Stimulated activated CD4-positive, alpha-beta T cell treated with anti-CD3 and anti-CD28 coated beads, Interleukin-4, amount 100 ng/mL, for 24 hours (primary cell): ENCODE data around the gene TMEM190.
A peak's percentile ranks its signal among the peaks of the same experiment; 100 is the strongest.

Experiments used
- DNase-seq: peaks from one replicate; pipeline ENCODE4 v3.0.0-alpha.2; 2020

The TMEM190 gene

DNA sequence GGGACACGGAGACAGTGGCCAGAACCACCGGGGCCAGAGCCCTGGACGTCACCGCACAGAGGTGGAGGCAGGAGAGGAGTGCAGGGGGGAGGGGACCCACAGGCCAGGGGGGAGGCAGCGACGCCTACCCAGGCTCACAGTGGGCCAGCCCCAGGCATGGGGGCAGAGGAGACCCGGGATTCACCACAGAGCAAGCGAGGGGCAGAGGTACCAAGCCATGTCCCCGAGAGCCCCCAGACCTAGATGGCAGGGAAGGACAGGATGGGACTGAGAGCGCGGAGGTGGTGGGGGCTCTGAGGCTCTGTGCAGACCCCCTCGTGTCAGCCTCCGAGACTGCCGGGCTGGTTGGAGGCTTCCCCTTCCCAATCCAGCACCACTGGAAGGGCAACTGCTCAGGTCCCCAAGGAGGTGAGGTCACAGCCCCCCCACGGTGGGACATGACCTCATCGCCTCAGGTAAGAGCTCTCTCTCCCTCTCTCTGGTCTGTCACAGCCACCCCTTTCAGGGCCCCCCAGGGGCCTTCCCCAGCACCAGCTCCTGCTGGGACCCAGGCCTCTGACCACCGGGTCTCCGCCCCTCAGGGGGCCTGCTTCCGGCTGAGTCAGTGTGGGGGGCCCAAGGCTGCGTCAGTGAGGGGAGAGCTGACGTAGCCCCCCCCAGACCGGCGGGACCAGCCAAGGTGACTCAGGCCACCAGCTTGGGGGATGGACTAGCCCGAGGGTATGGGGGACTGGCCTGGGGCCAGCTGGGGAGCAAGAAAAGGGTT is 4.1 kb upstream of the TMEM190 start:
- no peak for DNase-seq

DNA sequence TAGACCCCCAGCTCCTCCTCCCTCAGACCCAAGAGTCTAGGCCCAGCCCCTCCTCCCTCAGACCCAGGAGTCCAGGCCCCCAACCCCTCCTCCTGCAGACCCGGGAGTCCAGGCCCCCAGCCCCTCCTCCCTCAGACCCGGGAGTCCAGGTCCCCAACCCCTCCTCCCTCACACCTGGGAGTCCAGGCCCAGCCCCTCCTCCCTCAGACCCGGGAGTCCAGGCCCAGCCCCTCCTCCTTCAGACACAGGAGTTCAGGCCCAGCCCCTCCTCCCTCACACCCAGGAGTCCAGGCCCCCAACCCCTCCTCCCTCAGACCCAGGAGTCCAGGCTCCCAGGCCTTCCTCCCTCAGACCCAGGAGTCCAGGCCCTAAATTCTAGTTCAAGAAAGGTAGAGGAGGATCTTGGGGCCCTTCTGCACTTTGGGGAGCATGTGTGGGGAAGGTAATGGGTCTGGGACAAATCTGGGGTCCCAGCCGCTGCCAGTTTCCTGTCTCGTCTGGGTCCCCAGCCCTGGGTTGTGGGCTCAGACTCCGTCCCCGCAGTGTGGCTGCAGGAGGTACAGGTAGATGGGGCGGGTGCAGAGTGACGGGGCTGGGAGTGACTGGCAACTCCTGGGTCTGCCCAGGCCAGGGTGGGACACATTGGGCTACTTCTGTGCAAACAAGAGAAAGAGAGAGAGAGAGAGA is 3.2 kb upstream of the TMEM190 start:
- no peak for DNase-seq

DNA sequence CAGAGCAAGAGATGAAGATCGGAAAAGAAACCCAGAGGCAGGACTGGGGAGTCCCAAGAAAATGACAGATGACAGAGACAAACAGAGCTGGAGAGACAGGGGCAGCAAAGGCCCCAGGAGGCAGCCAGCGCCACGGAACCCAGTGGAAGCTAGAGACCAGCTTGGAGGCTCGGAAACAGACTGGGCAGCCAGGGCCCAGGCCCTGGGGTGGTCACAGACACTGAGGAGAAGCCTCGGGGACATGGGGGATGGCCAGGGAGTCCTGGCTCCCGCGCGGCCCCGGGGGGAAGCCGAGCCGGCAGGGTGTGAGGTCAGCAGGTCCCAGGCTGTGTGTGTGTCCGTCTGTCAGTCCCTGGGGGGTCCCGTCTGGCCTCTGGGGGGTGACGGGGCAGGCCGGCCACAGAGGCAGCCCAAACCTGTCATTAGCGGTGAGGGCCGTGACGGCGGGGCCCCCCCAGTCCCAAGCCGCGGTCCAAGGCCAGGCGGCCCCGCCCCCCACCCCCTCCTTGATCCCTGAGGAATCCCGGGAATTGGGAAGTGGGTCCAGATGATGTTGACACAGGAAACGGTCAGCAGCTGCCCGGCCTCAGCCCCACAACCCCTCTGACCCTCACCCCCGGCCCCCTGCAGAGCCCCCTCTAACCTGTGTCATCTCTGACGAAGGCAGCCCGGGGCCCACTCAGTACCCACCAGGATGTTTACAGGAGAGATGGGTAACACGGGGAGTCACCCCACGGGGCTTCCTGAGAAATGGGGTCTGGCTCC is 2.5 kb upstream of the TMEM190 start:
- DNase-seq, result no peak

DNA sequence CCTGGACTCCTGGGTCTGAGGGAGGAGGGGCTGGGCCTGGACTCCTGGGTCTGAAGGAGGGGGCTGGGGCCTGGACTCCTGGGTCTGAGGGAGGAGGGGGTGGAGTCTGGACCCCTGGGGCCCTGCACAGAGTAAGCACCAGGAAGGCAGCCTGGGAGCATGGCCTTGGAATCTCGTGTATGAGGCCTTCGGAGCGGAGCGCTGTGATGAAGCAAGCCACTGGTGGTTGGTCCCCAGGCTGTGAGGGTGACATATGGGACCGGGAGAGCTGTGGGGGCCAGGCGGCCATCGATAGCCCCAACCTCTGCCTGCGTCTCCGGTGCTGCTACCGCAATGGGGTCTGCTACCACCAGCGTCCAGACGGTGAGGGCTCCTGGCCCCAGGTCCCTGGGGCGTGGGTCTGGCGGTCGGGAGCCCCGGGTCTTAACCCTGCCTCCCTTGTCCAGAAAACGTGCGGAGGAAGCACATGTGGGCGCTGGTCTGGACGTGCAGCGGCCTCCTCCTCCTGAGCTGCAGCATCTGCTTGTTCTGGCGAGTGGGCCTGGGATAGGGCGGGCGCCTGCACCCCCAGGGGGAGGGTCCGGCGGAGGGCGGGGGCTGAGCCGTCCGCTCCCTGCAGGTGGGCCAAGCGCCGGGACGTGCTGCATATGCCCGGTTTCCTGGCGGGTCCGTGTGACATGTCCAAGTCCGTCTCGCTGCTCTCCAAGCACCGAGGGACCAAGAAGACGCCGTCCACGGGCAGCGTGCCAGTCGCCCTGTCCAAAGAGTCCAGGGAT is 918 bp downstream of the TMEM190 start:
- DNase-seq, result no peak

DNA sequence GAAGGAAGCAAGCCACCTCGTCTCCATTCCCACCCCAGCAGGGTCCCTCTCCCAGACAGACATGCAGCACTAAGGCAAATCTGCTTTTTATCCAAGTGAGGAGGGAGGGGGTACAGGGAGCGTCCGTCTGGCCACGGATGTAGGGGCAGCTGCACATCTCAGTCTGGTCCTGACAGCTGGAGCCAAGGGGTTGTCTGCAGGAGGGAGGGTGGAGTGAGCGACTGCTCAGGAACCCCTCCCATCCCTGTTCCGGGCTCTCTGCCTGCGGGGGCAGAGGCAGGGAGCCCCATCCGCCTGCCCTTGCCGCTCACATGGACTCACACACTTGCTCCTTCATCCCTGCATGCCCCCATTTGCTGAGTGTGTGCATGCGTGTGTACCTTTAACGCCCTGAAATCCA is 2.5 kb downstream of the TMEM190 start:
- DNase-seq, result no peak

DNA sequence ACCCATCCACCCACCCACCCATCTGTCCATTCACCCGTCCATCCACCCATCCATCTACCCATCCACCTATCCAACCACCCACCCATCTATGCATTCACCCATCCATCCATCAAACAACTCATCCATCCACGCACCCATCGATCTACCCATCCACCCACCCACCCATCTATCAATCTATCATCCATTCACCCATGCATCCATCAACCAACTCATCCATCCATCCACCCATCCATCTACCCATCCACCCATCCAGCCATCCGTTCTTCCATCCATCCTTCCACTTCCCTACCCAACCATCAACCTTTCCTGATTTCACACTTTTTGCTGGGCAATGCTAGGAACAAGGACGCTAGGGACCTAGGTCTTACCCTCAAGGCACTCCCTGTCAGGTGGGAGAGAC is 5.4 kb downstream of the TMEM190 start:
- DNase-seq, result no peak

DNA sequence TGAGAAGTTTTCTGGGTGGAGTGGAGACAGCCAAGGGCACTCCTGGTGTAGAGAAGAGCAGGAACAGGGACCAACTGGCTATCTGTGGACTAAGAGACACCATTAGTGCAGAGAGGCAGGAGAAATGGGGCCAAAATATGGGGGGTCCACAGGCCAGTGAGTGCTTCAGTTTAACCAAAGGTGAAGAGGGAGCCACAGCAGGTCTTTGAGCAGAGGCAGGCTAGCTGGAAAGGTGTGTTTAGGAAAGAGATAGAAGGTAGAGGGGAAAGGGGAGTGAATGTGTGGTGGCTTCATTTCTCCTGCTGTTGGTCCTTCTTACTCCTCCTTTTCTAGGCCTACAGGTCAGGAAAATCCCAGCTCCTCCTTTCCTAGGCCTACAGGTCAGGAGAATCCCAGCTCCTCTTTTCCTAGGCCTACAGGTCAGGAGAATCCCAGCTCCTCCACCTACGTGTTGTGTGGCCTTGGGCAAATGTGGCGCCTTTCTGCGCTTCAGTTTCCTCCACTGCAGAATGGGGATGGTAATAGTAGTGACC is 6.0 kb downstream of the TMEM190 start:
- no peak for DNase-seq

DNA sequence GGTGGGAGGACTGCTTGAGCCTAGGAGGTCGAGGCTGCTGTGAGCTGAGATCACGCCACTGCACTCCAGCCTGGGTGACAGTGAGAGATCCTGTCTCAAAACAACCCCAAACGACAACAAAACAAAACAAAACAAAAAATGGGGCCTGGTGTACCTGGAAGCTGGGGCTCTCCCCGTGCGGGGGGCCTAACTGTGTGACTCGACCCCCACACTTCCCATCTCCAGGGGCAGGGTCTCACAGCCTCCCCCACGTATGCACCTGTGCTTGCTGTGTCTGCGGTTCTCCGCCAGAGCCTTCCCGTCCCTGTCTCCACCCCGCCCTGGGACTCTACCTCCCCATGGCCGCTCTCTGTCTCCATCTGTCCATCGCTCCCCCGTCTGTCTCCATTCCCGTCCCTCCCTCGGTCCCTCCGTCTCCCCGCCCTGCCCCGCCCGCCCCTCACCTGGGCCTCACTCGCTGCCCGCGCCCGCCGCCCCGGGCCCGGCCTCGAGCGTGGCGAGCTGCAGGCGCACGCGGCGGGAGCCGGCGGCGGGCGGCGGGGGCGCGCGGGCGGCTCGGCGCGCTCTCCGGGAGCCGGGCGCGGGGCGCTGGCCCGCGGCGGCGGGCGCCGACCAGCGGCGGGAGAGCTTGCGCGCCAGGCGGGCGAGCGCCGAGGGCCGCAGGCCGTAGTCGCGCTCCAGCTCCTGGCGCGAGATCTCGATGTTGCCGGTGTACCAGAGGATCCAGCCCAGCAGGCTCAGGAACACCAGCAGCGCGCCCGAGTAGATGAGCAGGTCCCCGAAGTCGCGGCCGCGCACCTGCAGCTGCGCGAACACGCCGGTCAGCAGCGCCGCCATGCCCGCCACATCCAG is 6.9 kb downstream of the TMEM190 start:
- peak; percentile 50 for DNase-seq

DNA sequence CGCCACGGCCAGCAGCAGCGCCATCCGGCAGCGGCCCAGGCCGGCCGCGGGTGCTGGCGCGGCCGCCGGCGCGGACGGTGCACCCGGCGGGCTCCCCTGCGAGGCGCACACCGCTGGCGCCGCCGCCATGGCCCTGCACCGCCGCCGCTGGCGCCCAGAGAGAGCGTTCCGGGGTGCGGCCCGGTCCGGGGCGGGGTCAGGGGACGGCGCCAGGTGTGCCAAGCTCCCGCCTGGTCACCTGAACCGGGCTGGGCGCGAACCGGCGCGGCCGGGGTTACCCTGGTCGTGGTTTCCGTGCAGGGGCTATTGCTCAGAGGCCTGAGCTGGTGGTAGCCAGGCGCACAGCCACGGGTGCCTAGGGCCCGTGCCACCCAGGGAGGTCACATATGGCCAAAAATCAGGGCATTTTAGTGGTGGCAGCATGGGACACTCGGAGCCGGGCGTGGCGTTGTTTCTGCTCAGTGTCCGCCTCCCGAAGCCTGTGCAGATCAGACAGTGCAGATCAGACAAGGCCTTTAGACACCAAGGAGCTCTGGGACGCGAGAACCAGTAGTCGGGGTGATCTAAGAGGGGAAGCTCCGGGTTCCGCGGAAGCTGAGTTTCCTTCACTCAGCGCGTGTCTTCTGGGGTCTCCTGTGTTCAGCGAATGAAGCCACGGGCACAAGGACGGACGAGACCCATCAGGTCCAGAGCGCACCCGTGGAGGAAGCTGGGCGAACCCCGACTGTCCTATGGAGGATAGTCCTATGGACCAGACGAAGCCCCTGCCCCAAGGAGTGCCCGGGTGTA is 7.7 kb downstream of the TMEM190 start, which contains the start of gene TMEM238:
TMEM238 (minus strand) TSS at position 162 of the 789 bp plus-strand sequence; CDS start at position 129, 33 bp downstream.
- DNase-seq, result peak; percentile 44

DNA sequence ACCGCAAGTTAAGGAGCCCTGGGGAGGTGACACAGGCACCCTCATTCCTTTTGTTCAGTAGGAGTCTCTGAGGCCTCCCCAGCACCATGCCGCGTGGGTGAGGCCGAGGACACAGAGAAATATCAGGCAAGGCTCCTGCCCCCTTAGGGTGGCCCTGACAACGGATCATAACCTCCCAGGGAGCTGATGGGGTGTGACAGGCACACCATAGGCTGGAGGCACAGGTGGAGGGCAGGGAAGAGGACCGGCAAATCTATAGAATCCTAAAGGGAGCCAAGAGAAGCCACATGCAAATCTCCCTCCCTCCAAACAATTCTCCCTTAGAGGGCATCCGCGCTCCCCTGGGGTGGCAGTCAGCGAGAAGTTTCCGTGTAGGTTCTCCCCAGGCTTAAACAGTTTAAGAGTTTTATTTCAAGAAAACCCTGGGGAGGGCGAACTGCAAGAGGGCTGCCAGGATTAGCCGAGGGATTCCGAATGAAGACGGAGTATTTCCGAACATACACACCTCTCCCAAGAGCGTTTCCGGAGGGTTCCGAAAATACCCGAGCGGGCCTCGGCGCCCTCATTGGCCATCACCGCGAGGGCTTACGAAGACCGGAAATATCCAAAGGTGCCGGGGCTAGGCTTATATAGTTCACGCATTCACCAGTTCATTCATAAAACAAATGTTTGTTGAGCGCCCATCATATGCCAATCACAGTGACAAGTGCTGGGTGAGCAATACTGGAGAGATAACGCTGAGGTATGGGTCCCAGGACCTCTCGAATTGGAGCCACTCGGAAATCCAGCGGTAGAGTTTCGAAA is 8.5 kb downstream of the TMEM190 start:
- DNase-seq, result peak; percentile 97

DNA sequence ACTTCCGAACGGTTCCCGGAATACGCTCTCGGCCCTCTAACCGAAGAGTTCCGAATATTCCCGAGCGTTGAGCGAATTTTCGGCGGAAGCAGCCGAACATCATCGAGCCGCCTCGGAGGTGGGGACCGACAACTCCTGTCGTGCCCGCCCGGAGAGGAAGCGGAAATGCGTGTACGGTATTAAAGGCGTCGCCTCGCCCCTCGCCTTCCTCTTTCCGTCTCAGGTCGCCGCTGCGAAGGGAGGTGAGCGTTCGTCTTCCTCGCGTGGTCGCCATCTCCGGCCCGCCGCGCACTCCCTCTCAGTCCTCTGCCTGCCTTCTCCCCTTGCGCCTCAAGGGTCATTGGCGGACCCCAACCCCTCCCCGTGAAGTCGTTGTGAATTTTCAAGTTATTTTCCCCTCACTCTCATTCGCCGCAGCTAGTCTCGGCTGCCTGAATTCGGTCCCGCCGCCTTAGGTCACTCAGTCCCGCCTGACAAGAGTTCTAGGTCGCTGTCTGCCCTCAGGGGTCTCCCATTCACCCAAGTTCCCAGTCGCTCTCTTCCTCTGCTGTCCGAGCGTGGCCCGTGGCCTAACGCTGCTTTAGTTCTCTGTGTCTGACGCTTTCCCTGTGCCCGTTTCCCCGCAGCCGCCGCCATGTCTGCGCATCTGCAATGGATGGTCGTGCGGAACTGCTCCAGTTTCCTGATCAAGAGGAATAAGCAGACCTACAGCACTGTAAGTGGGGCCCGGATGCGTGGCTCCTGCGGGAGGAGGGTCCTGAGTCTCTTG is 9.3 kb downstream of the TMEM190 start, which contains the start of gene RPL28:
RPL28 (plus strand) TSS at position 209 of the 769 bp plus-strand sequence; CDS start at position 635, 426 bp downstream.
- peak; percentile 99 for DNase-seq

DNA sequence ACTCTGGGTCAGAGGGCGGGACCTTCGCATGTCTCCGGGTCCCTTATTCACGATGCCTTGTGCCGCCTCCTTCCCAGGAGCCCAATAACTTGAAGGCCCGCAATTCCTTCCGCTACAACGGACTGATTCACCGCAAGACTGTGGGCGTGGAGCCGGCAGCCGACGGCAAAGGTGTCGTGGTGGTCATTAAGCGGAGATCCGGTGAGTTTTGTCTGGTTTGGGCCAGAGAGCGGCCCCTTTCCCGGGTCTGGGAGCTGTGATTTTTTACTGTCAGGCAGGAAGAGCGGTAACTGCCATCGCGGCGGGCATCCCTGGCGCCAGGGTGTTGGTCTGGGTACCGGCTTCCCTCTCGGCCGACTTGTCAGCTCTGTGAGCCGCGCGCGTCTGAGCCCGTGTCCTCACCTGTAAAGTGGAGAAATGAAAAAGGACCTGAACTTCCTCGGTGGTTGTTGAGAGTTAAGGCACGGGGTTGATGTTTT is 9.9 kb downstream of the TMEM190 start:
- no peak for DNase-seq

DNA sequence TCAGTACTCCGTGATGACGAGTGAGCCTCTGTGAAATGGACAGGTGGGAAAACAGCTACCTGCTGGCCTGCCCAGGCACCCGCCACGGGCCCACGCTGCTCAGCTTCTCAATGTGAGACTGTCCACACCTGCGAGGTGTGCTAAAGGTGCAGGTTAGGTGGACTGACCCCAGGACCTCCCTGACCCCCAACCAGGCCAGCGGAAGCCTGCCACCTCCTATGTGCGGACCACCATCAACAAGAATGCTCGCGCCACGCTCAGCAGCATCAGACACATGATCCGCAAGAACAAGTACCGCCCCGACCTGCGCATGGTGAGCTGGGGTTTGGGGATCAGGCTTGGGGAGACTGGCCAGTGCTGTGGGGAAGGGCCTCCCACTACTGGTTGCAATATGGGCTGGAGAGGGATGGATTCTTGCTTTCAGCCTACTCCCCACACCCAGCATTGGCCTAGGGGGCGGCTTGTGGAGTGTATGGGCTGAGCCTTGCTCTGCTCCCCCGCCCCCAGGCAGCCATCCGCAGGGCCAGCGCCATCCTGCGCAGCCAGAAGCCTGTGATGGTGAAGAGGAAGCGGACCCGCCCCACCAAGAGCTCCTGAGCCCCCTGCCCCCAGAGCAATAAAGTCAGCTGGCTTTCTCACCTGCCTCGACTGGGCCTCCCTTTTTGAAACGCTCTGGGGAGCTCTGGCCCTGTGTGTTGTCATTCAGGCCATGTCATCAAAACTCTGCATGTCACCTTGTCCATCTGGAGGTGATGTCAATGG is 11.3 kb downstream of the TMEM190 start:
- no peak for DNase-seq

DNA sequence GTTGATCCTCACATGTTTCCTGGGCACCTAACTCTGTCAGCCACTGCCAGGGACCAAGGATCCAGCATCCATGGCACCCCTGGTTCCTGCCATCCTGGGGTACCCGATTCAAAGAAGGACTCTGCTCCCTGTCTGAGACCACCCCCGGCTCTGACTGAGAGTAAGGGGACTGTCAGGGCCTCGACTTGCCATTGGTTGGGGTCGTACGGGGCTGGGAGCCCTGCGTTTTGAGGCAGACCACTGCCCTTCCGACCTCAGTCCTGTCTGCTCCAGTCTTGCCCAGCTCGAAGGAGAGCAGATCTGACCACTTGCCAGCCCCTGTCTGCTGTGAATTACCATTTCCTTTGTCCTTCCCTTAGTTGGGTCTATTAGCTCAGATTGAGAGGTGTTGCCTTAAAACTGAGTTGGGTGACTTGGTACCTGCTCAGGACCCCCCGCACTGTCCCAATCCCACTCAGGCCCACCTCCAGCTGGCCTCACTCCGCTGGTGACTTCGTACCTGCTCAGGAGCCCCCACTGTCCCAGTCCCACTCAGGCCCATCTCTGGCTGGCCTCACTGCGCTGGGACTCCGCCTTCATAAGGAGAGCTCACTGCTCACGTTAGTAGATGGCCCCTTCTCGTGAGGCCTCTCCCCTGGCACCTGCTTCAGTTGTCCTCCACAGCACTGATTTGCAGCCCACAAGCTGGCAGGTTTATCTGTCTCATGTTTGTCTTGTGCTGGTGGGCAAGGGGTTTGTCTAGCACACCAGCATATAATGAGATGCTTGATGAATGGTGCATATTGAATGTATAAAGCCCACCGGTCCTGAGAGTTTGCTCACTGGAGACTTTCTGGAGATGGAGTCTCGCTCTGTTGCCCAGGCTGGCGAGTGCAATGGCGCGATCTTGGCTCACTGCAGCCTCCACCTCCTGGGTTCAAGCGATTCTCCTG is 13.0 kb downstream of the TMEM190 start:
- DNase-seq, result no peak

DNA sequence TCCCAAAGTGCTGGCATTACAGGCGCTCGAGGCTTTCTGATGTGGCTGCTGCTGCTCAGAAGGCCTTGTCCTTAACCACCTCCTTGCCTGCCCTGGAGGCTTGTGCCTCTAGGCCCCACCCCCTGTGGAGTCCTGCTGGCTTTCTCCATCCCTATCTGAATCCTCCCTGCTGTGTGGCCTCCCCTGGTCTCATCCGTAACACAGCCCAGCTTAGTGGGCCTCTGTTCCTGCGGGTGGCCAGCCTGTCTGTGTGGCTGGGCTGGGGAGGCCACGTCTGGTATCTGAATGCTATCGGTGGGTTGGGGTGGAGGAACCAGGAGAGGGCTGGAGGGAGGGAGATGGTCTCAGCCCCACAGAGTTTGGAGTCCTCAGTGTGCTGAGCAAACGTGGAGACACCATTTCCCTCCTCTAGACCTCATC is 13.8 kb downstream of the TMEM190 start:
- no peak for DNase-seq

DNA sequence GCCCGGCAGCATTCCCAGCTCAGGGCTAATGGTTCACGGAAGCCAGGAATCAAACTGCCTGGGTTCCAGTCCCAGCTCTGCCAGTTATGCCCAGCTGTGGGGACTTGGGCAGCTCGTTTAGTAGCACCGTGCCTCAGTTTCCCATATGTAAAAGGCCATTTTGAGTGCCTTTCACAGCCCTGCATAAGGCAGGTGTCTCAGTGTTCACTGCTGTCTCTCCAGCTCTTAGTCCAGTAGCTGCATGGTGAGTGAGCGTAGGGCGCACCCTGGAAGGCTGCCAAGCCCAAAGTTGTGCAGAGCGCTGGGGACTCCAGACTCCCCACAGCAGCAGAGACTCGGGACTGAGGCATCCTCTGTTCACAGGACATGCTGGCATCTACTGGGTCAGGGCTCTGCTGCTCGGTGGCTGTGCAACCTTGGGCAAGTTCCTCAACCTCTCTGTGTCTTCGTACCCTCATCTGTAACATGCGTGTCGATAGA is 14.6 kb downstream of the TMEM190 start:
- no peak for DNase-seq
